ENCODE measurements around the gene COMT. TPM values are rescaled to one million over a fixed set of nuclear protein-coding genes. Genes with fewer than 3 reads are reported as not detected.
A peak's percentile ranks its signal among the peaks of the same experiment; 100 is the strongest.

Gene COMT
- total and polyA plus RNA-seq, 9 of the 15 experiments (the other 6 are each of a cell fraction or from before 2014, with no cell fraction given), result 12.5 to 351 (median 155) TPM

DNA sequence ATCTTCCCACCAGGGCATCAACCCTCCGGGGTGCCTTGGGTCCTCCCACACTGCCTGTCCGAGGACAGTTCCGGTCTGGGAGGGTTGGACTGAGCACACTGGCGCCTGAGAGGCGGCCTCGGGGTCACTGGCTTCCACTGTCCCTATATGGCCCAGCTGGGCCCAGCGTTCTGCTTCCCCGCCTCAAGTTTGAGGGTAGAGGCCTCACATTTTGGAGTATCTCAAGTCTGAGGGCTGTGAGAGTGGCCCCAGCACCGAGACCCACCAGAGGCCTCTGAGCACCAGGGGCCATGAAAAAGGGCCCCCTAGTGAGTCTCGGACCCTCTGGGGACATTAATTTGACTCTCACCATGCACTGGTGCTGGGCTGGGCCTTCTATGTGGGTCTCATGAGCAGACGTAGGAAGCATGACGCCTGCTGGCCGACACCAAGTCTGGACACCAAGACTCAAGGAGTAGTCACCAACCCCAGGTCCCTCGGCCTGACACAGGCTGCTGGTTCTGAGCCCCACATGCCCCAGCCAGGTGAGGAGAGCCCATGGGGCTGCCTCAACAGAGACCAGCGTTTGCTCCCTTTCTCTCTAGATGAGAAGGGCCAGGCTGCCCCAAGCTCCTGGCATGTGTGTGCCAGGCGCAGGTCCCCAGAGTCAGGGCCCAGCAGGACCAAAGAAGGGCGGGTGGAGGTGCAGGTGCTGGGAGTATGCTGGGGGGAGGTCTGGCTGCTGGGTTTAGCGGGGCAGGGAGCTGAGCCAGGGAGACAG lies 47.6 kb downstream of the COMT start (continued):
- TF ChIP-seq NFE2L1 (tag; IDR thresholded peaks at IDR 0.05; ENCODE audit: borderline replicate concordance, low read depth), result no peak
- TF ChIP-seq, protein P1, sequence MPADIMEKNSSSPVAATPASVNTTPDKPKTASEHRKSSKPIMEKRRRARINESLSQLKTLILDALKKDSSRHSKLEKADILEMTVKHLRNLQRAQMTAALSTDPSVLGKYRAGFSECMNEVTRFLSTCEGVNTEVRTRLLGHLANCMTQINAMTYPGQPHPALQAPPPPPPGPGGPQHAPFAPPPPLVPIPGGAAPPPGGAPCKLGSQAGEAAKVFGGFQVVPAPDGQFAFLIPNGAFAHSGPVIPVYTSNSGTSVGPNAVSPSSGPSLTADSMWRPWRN (IDR thresholded peaks at IDR 0.05; ENCODE audit: low read depth), result no peak
- no peak for TF ChIP-seq SNRNP70 (optimal IDR thresholded peaks at IDR 0.05; ENCODE audit: low read depth, low read length)
- no peak for TF ChIP-seq EWSR1 (IDR thresholded peaks at IDR 0.05; ENCODE audit: borderline replicate concordance, low read depth, partially characterized antibody)
- TF ChIP-seq SIX5 (IDR thresholded peaks at IDR 0.05; ENCODE audit: borderline replicate concordance in 1 of 2, insufficient read depth in 1 of 2, low read depth in 1 of 2, low read length in 2 of 2), result no peak
- no peak for TF ChIP-seq SRSF3 (IDR thresholded peaks at IDR 0.05; ENCODE audit: insufficient read depth, low read length)
- no peak for TF ChIP-seq MYBL2 (IDR thresholded peaks at IDR 0.05; ENCODE audit: low read depth)
- no peak for TF ChIP-seq MYBL2 (CRISPR knock-in tag; IDR thresholded peaks at IDR 0.05; ENCODE audit: borderline replicate concordance)
- TF ChIP-seq ZBTB26 (CRISPR knock-in tag; IDR thresholded peaks at IDR 0.05), result no peak
- TF ChIP-seq ZNF76 (CRISPR knock-in tag; IDR thresholded peaks at IDR 0.05; ENCODE audit: borderline replicate concordance), result no peak
- TF ChIP-seq XRCC5 (IDR thresholded peaks at IDR 0.05; ENCODE audit: low read depth, low read length), result no peak
- TF ChIP-seq, protein P2, sequence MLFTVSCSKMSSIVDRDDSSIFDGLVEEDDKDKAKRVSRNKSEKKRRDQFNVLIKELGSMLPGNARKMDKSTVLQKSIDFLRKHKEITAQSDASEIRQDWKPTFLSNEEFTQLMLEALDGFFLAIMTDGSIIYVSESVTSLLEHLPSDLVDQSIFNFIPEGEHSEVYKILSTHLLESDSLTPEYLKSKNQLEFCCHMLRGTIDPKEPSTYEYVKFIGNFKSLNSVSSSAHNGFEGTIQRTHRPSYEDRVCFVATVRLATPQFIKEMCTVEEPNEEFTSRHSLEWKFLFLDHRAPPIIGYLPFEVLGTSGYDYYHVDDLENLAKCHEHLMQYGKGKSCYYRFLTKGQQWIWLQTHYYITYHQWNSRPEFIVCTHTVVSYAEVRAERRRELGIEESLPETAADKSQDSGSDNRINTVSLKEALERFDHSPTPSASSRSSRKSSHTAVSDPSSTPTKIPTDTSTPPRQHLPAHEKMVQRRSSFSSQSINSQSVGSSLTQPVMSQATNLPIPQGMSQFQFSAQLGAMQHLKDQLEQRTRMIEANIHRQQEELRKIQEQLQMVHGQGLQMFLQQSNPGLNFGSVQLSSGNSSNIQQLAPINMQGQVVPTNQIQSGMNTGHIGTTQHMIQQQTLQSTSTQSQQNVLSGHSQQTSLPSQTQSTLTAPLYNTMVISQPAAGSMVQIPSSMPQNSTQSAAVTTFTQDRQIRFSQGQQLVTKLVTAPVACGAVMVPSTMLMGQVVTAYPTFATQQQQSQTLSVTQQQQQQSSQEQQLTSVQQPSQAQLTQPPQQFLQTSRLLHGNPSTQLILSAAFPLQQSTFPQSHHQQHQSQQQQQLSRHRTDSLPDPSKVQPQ (CRISPR knock-in tag; IDR thresholded peaks at IDR 0.05; ENCODE audit: borderline replicate concordance), result no peak
- no peak for TF ChIP-seq SMARCC2 (IDR thresholded peaks at IDR 0.05; ENCODE audit: low read depth)
- TF ChIP-seq CAMTA2 (CRISPR knock-in tag; conservative IDR thresholded peaks at IDR 0.05), result no peak
- no peak for TF ChIP-seq PRPF4 (IDR thresholded peaks at IDR 0.05; ENCODE audit: insufficient read depth, low read depth, low read length, poor library complexity, severe bottlenecking)
- TF ChIP-seq SAFB2 (IDR thresholded peaks at IDR 0.05; ENCODE audit: borderline replicate concordance, low read depth, low read length, severe bottlenecking), result no peak
- TF ChIP-seq MYNN (IDR thresholded peaks at IDR 0.05), result no peak
- no peak for TF ChIP-seq MYNN (CRISPR knock-in tag; IDR thresholded peaks at IDR 0.05)
- TF ChIP-seq NFRKB (IDR thresholded peaks at IDR 0.05; ENCODE audit: low read depth), result 0 out of 2 replicates have a peak, but pooled peaks have one; percentile 21
- TF ChIP-seq ZFP36 (IDR thresholded peaks at IDR 0.05; ENCODE audit: low read depth, low read length, partially characterized antibody), result peak; percentile 5
- no peak for TF ChIP-seq ZNF217 (CRISPR knock-in tag; IDR thresholded peaks at IDR 0.05)
- no peak for TF ChIP-seq MTA2 (IDR thresholded peaks at IDR 0.05; ENCODE audit: low read depth)
- TF ChIP-seq JUNB (CRISPR knock-in tag; conservative IDR thresholded peaks at IDR 0.05), result no peak
- no peak for TF ChIP-seq PTBP1 (IDR thresholded peaks at IDR 0.05; ENCODE audit: low read depth, low read length)
